Spleen (tissue), 7 donors: ENCODE results near the gene GOLGA1.

Source experiments
- CTCF ChIP-seq, 11 experiments: fragments of 200-600 bp in 7 of 11; fragments of 450-650 bp in 4 of 11; sonication (generic) in 4 of 11; IDR thresholded peaks in 8 of 11; conservative IDR thresholded peaks in 3 of 11; 1 replicate in 7 of 11; 2 replicates in 4 of 11; pipeline versions ENCODE4 v1.4.0 to v1.8.0; 2016 to 2021; ENCODE audit warnings: antibody characterized with exemption in 11 of 11, inconsistent platforms in 4 of 11, mild to moderate bottlenecking in 1 of 11
- POLR2A ChIP-seq, 3 donors: fragments of 450-650 bp; IDR thresholded peaks; one replicate each; pipeline ENCODE4 v1.5.1; 2017; ENCODE audit warnings: antibody characterized with exemption in 3 of 3, mild to moderate bottlenecking in 1 of 3
- POLR2AphosphoS5 ChIP-seq, 3 donors: sonication (generic); formaldehyde crosslinking; IDR thresholded peaks; one replicate each; pipeline ENCODE4 v1.5.1; 2017; ENCODE audit warnings: antibody characterized with exemption in 3 of 3
- donor health status: DM: no; HTN: no; CAD: no; lungs with moderate emphysema.
- donor health status: DM: no; HTN: no; CAD: no.
- donor health status: DM: no; HTN: no; CAD: no.

- TF ChIP-seq CTCF (IDR thresholded peaks at IDR 0.05 in 8 of 11, conservative IDR thresholded peaks at IDR 0.05 in 3 of 11) (no peak), POLR2A (IDR thresholded peaks at IDR 0.05) (no peak), POLR2AphosphoS5 (IDR thresholded peaks at IDR 0.05) (no peak)
Measured at GRCh38 chr9:124834591-124834990, 106.3 kb downstream of the GOLGA1 start.
